ENCODE data around the gene STK32B.

DNA sequence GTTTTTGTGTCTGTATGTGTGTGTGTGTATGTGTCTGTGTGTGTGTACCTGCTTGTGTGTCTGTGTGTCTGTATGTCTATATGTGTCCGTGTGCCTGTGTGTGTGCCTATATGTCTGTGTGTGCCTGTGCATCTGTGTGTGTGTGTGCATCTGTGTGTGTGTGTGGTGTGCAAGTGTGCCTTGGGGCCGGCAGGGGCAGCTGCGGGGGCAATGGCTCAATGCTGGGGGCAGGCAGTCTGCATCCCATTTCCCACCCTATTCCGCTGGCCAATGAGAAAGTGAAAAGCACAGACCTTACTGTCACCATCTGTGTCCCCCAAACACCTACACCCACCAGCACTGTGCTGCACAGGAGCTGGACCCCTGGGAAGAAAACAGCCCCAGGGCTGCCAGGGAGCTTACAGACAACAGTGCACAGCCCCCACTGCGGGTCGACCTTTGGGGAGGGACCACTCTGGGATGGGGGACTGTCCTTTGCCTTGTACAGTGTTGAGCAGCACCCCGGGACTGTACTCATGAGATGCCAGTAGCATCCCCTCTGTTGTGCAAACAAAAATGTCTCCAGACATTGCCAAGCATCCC is 411.1 kb downstream of the STK32B start:
- no peak for TF ChIP-seq LEF1 (IDR thresholded peaks at IDR 0.05; ENCODE audit: borderline replicate concordance)
- no peak for TF ChIP-seq ZNF384 (IDR thresholded peaks at IDR 0.05)
- no peak for TF ChIP-seq L3MBTL2 (conservative IDR thresholded peaks at IDR 0.05)
- TF ChIP-seq SUZ12 (IDR thresholded peaks at IDR 0.05) = no peak
- no peak for TF ChIP-seq ARNT (IDR thresholded peaks at IDR 0.05)
- TF ChIP-seq HDGF (IDR thresholded peaks at IDR 0.05; ENCODE audit: borderline replicate concordance) = no peak
- no peak for TF ChIP-seq BHLHE40 (IDR thresholded peaks at IDR 0.05; ENCODE audit: borderline replicate concordance)
